Activated gamma-delta T cell treated with Interleukin-2 at 50 U/mL for 16 hours (primary cell): ENCODE measurements around the gene ATOX1.
"Not testable (repeated sequence)": the region's sequence is repeated elsewhere in the genome, so short reads cannot be mapped to it uniquely, and the experiment has no call there.

Experiments
- DNase-seq: peaks from one replicate; pipeline ENCODE4 v3.0.0-alpha.2; 2020

Gene ATOX1

DNA sequence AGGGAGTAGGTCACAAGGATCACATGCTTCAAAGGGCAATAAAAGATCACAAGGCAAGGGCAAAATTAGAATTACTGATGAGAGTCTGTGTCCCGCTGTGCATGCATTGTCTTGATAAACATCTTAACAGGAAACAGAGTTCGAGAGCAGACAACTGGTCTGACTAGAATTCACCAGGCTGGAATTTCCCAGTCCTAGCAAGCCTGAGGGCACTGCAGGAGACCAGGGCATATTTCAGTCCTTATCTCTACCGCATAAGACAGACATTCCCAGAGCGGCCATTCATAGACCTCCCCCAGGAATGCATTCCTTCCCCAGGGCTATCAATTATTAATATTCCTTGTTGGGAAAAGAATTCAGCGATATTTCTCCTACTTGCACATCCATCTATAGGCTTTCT, 28.8 kb downstream of the ATOX1 start:
- DNase-seq = not testable (repeated sequence)

DNA sequence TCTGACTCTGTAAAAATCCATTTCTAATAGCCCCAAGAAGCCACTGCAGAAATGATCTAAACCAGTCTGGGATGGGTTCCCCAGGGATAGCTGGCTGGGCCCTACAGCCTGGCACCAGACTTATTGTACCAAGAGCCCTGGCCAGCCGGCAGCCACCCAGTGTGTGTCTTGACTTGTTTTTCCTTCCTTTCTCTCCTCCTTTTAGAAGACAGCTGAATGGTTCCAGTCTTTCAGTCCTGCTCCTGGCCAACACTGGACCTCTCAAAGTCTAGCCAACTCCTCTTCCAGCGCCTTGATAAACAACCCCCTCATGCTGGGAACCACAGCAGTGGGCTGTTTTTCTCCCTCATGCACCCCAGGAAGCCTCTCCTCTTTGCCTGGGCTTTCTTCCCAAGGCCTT, 34.1 kb downstream of the ATOX1 start:
- no peak for DNase-seq

DNA sequence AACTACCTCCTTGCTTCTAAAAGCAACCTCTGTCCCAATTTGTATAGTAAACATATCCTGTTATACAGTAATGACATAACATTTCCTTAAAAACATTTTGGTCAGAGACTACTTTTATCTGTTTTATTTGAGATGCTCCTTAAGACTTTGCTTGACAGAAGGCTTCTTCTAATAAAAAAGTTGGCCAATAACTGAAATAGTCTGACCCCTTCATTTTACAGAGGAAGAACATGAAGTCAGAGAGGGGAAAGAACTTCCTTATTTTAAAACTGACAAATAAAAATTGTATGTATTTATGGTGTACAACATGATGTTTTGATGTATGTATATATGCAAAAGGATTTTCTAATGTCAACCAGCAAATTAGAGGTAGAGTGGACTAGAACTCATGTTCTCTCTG, 35.9 kb downstream of the ATOX1 start:
- DNase-seq = no peak

DNA sequence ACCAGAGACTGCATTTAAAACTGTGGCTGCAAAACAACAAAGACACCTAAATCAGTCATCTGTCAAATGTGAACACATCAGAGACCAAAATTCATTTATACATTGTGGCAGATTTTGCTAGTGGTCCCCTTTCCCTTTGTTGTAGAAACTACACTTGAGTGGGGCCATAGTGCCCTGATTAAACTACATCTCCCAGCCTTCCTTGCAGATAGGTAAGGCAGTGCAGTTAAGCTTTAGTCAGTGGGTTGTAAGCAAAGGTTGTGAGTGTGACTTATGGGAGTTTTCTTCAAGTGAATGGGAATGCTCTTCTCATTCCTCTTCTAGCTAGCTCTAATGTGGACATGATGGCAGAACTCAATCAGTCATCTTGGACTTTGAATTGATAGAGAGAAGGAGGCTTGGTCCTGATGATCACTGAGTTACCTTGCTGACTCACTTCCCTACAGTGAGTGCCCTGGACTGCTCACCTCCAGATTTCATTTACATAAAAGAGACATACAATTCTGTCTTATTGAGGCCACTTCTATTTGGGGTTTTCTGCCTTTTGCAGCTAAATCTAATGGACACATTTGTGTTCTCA, 36.5 kb downstream of the ATOX1 start:
- no peak for DNase-seq

DNA sequence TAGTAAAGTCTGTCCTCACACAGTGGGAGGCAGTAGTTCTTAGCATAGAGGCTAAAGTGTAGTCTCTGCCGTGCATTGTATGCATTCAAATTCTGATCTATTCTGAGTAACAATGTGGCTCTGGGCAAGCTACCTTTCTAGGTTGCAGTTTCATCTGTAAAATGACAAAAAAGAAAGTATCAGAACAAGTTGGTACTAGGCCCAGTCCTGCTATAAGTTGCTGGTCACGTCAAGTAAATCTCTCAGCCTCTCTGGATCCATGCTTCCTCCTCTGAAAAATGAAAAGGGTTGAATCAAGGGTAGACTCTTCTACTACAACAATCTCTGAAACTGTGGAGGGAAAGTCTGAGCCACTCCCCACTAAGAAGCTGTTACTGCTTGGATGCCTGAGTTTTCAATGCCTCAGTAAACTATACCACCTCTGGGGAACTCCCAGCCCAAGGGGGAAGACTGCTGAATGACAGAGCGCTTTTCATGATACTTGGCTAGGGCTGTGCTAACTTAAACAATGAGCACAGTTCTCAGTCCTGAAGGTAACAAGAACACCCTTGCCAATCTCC, 37.3 kb downstream of the ATOX1 start:
- DNase-seq = no peak

DNA sequence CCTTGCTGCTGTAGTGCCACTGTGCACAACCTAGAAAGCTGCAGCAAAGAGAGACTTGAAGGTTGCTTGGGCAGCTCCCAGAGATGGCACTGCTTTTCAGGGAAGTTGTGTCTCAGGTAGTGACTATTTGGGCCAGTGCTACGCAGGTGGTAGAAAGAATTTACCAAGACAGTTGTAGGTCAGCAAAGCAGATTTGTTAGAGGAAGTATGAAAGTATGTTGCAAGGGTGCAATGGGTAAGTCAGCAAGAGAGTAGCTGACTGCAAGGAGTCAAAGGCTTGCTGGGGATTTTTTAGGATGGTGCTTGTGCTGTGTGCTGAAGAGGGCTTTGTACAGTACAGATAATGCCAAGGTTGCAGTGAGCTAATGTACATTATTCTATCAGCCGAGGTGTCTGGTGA, 38.2 kb downstream of the ATOX1 start:
- DNase-seq = no peak

DNA sequence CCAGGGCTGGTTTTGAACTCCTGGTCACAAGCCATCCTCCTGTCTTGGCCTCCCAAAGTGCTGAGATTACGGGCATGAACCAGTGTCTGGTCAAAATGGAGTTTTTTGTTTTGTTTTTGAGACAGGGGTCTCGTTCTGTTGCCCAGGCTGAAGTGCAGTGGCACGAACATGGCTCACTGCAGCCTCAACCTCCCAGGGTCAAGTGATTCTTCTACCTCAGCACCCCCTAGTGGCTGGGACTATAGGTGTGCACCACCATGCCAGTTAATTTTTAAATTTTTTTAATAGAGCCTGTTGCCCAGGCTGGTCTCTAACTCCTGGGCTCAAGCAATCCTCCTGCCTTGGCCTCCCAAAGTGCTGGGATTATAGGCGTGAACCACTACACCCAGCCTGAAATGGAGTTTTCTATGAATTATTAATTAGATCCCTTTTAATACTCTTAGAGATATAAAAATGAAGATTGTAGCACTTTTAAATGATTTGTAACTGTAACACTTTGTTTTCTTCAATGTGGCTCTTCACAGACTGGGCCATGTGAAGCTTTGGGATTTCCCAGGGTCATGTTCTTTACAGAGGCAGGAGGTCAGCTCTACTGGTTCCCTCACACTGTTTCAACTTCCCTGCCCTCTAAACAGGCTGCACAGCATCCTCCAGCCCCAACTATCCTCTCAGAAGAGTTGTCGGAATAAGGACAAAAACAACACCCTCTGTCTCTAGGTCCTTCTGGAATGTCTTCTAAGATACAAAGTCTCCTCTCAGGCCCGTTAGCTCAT, 39.0 kb downstream of the ATOX1 start:
- no peak for DNase-seq

DNA sequence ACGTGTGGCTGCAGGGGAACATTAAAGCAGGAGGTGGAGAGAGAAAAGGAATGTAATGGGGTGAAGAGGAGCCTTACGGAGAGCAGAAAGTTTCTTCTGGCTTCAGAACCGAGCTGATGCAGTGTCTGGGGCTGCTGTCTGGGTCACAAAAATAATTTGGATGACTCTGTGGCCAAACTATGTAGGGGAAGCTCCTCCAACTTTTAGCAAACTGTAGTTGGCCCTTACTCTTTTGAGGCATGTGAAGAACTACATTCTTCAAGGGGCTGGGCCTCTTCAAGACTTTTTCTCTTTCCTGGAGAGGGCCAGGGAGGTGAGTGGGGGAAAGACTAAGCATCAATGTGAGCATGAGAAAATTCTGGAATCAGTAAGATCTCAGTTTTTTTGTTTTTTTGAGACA, 39.8 kb downstream of the ATOX1 start:
- DNase-seq = no peak

DNA sequence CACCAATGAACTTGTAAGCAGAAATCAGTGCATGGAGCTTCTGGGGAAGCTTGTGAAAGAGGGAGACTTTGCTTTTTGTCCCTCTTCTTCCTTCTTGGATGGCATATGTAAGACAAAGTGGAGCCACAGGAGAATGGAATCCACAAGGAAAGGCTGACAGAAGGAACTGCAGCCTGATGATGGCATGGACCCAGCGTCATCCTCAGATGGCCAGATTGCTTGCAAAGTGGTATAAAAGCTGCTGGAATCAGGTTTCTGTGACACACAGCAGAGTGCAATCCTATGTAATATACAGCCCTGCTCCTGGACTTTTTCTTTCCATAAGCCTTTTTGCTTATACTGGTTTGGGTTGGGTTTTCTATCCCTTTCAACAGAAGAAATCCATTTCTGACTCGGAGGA, 40.3 kb downstream of the ATOX1 start:
- no peak for DNase-seq

DNA sequence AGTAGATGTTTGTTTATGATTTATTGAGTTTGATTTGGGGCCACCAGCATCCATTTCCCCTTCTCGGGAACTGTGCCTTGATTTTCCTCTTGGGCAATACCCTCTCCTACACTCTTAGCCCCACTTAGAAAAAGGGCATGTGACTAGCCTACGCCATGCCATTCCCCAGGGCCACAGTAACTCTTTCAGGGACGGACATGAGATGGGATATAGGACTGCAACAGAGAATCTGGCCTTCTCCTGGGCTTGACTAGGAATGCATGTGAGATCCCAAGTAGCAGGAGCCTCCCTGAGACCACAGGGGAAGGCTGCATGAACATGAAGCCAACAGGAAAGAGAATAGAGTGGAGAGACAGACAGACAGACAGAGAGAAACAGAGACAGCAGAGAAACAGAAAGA, 41.0 kb downstream of the ATOX1 start:
- DNase-seq = no peak

DNA sequence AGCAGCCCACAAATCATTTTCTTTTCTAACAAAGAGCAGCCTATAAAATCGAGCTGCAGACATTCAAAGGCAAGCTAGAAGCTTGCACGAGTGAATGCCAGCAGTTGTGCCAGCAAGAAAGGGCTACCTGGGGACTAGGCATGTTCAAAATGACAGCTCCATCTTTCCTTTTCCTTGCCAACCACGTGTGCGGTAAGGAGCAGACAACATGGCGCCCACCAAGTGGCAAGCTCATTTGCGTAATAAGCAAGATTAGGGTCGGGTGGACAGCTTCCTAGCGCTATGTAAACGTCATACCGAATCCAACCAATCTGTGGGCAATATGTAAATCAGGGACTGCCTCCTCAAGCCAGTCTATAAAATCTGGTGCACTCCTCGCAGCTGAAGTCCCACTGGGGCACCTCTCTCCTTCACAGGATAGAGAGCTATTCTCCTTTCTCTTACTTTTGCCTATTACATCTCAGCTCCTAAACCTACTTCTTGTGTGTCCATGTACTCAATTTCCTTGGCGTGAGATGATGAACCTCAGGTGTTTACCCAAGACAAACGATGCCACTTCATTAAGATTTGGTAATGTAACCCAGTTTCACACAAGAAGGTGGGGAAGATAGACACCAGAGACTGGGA, 49.2 kb downstream of the ATOX1 start:
- no peak for DNase-seq

DNA sequence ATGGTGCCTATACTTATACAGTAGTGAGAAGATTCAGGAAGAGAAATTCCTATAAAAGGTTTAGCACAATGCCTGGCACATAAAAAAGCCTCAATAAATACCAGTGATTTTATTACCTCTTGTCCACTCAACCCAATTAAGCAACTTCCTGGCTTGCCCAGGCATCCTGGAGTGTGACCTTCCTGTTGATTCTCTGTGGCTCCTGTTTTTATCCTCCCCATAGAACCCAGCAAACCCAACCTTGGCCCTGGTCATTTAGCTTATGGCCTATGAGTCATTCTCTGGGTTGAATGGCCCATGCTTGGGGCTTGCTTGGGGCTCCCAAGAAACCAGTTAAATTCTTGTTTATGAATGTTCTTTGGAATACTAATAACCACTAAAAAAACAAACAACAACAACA, 50.3 kb downstream of the ATOX1 start:
- no peak for DNase-seq

DNA sequence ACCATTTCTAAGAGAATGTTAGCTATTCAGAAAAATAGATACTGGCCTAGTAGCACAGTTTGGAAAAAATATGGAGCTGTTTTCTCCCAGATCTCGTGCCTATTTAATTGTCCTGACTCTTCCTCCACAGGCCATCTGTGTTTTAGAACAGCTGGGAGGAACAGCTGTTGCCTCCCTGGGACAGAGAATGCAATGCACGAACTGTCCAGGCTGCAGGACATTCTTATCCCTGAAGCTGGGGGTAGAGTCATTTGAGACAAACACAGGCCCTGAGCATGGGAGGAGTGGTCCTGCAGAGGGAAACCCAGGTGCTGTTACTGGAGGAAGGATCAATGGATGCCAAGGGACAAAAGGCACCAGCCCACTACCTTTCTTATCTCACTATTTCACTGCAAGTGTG, 50.9 kb downstream of the ATOX1 start:
- DNase-seq = no peak

DNA sequence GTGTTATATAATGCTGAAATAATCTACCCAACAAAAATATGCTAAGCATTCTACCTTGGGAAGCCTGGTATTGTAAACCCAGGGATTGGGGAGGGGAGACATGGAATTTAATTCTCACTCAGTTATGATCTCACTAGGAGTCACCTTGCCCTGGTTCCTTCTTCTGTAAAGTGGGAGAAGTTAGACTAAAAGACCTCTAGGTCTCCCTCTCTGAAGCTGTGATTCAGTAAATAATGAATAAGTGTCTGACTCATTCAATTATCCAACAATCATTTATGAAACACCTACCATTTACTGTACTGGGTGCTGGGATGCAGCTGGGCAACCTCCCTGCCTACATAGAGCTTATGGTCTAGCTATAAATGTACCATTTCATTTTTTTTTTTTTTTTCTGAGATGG, 51.5 kb downstream of the ATOX1 start:
- DNase-seq = no peak

DNA sequence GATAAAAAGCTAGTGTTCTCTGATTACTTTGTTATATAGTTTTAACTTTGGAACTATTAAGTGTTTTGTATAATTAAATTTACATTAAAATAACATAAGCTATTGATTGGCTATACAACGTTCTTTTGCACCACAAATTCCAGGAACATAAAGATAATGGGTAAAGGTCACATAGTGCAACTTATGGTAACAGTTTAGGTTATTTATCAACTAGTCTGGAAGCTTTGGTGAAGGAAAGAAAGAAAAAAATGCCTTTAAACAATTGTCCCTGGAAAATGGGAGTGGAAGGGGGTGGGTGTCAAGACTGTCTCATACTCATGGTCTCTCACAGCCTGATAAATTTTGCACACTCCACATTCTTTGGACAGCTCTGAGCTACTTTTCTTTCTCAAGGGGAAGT, 54.7 kb downstream of the ATOX1 start:
- DNase-seq = no peak

DNA sequence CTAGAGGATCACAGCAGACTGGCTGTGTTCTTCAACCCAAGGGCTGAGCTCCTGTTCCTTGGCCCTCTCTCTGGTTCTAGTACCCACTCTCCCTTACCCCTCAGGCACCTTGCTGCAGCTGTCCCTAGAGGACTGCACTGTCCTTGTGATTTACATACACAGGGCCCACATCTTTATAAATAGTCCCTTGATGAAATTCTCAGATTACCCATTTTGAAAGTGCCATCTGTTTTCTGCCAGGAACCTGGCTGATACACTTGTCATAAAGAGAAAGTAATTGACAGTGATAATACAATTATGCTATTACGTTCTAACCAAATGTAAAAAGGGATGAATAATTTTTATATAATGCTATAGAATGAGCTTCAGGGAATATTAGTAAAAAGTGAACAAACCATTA, 55.2 kb downstream of the ATOX1 start:
- no peak for DNase-seq

DNA sequence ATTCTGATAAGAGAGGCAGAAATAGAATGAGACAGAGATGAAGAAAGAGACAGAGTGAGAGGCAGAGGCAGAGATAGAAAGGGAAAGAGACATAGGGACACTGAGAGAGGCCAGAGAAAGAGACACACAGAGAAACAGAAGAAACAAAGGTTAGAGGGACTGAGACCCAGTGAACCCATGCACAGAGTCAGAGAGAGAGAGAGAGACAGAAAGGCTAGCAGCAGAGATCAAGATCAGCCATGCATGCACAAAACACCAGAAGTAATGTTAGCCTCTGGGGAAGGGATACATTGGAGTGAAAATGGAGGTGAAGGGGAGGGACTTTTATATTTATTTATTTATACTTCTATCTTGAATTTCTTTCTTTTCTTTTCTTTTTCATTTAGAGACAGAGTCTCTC, 57.6 kb downstream of the ATOX1 start:
- DNase-seq = no peak

DNA sequence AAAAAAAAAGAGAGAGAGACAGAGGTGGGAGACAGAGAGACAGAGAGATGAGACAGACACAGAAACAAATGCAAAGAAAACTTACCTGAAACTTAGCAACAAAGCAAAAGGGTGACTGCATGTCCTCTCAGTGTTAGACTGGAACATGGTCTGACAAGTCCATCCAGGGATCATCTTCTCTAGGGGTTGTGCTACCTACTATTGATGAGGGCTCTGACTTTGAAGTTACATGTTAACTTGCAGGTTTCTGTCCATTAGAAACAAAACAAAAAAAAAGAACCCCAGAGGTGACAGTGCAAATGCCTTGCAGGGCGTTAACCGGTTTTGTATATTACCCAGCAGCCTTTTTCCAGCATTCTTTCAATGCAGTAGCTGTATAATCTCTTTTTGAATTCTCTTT, 58.1 kb downstream of the ATOX1 start:
- no peak for DNase-seq

DNA sequence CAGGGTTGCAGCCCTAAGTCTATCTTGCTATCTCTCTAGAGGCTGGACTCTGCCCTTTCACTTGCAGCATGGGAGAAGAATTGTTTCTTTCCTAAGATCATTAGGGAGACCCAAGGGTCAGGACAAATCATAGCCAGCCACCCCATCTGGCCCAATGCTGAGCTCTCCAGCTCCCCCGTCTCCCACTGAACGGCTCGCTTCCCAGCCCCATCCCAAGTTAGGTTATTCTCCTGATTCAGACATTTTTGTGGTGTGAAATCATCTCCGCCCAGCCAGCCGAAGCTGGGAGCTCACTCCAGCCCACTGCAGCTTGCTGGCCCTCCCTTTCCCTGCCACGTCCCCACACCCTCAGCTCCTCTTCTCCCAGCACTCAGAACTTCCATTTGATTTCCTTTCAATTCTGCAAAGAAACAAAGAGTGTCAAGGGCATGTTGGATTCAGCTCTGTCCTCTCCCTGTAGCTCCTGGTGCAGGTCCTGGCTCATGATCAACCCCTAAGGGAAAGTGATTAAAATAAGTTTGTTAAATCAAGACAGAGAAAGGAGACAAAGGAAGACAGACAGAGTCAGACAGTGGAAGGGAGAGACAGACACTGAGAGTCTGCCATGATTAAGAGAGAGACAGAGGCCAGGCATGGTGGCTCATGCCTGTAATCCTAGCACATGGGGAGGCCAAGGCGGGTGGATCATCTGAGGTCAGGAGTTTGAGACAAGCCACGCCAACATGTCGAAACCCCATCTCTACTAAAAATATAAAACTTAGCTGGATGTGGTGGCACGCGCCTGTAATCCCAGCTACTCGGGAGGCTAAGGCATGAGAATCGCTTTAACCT, 59.1 kb downstream of the ATOX1 start:
- no peak for DNase-seq

DNA sequence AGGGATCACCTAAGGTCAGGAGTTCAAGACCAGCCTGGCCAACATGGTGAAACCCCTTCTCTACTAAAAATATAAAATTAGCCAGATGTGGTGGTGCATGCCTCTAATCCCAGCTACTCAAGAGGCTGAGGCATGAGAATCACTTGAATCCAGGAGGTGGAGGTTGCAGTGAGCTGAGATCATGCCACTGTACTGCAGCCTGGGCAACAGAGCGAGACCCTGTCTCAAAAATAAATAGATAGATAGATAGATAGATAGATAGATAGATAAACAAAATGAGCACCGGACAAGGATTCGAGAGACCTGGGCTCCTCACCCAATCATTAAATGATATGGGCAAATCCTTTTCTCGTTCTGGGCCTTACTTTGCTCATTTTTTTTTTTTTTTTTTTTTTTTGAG, 60.4 kb downstream of the ATOX1 start:
- DNase-seq = not testable (repeated sequence)

DNA sequence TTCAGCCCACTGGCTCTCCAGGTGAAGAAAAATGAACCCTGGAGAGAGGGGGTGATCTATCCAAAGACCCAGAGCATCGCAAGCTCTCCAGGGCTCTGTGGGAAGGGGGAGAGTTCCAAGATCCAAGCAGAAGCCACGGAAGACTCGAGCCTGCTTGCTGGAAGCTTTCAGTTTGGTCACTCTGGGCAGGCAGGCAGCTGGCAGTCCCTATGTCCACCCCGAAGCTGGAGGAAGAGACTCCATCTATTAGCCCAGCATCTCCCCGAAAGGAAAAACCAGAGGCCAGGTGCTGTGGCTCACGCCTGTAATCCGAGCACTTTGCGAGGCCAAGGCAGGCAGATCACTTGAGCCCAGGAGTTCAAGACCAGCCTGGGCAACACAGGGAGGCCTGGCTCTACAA, 61.0 kb downstream of the ATOX1 start:
- DNase-seq = no peak

DNA sequence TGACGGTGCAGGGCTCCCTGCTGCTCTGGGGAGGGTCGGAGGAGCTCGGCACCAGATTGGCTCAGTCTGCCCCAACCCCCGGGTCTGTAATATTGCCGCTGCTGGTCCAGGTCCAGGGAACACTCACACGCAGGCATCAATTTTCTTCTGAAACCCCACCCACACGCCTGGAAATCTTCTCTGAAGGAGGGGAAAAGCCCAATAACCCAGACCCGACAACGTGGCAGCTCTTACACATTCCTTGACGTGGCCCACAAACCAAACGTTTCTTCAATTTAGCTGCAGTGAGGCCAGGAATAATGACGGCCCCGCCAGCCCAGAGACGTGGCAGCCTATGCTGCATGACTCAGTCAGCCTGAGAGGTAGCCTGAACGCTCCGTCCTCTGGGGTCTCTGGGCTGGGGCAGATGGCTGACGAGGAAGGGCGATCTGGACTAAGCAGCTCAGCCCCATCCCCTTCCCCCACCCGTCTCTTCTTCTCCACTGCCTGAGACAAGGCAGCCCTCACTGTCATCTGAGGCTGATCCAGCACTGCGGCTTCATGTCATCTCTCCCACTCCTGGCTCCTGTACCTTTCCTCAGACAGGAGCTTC, 61.9 kb downstream of the ATOX1 start:
- no peak for DNase-seq

DNA sequence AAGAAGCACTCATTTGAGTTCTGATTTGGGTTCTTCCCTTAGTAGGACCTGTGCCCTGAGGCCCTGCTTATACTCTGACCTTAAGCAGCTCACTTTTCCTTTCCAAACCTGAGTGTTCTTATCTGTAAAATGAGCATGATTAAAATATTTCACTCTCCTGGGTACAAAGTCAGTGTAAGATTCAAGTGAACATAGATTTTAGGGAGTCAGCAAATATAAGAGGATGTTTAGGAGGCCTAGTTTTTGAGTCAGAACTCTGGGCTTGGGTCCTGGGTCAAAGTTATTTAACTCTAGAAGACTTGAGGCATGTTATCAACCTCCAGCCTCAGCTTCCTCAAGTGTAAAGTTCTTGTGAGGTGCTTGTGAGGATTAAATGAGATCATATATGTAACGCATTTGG, 63.0 kb downstream of the ATOX1 start:
- no peak for DNase-seq
